ENCODE measurements around the gene ID2. TPM values are rescaled to one million over a fixed set of nuclear protein-coding genes. Genes with fewer than 3 reads are reported as not detected.

ID2 gene
- total RNA-seq, 1 donor from 2014 or later: 378 TPM

DNA sequence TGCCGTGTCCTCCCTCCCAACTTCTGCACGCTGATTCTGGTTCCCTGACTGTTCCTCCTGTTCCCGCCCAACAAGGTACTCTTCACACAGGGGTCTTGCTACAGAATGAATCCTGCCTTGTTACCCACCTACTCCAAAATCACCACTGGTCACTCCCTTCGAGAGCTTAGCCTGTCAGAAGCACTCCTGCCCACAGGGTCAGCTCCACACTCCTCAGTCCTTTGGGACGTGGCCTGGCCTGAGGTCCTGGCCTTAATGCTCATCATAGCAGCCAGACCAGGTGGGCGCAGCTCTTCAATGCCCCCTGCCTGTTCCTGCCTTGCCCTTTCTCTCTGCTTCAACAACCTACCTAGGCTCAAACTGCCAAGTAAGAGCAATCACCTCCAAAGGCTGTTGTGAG is 27.8 kb upstream of the ID2 start:
- H3K4me3 ChIP-seq: no peak overlapping the region
- no peaks in the 10 kb centered on the region for H3K27me3 ChIP-seq
- intact Hi-C loops (cut with DNase I): no loop called here
- DNase-seq (ENCODE audit: extremely low spot score in 2 of 2): no peak
- TF ChIP-seq POLR2AphosphoS5 (IDR thresholded peaks at IDR 0.05; ENCODE audit: insufficient read depth in 1 of 2, low read depth in 1 of 2) (no peak), POLR2A (IDR thresholded peaks at IDR 0.05) (no peak)
- TF ChIP-seq, protein P1, sequence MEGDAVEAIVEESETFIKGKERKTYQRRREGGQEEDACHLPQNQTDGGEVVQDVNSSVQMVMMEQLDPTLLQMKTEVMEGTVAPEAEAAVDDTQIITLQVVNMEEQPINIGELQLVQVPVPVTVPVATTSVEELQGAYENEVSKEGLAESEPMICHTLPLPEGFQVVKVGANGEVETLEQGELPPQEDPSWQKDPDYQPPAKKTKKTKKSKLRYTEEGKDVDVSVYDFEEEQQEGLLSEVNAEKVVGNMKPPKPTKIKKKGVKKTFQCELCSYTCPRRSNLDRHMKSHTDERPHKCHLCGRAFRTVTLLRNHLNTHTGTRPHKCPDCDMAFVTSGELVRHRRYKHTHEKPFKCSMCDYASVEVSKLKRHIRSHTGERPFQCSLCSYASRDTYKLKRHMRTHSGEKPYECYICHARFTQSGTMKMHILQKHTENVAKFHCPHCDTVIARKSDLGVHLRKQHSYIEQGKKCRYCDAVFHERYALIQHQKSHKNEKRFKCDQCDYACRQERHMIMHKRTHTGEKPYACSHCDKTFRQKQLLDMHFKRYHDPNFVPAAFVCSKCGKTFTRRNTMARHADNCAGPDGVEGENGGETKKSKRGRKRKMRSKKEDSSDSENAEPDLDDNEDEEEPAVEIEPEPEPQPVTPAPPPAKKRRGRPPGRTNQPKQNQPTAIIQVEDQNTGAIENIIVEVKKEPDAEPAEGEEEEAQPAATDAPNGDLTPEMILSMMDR (IDR thresholded peaks at IDR 0.05): no peak
- H3K27ac ChIP-seq: no peak overlapping the region
- H3K4me1 ChIP-seq: no peaks in the 10 kb centered on the region
- H3K9me3 ChIP-seq: no peaks in the 10 kb centered on the region
- H3K36me3 ChIP-seq: no peaks in the 10 kb centered on the region

DNA sequence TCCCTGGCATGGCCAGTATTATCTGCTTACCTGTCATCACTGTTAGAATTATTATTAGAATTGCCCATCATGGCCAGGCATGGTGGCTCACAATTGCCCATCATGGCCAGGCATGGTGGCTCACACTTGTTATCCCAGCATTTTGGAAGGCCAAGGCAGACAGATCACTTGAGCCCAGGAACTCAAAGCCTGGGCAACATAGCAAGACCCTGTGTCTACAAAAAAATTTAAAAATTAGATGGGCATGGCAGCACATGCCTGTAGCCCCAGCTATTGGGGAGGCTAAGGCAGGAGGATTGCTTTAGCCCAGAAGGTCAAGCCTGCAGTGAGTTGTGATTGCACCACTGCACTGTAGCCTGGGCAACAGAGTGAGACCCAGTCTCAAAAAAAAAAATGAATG is 27.4 kb upstream of the ID2 start:
- Histone ChIP-seq H3K36me3 (no peaks in the 10 kb centered on the region), H3K4me1 (no peaks in the 10 kb centered on the region), H3K27me3 (no peaks in the 10 kb centered on the region), H3K9me3 (no peaks in the 10 kb centered on the region), H3K4me3 (no peak overlapping the region), H3K27ac (no peak overlapping the region)
- no peak for DNase-seq (ENCODE audit: extremely low spot score in 2 of 2)
- intact Hi-C loops (cut with DNase I): no loop called here
- TF ChIP-seq POLR2AphosphoS5 (IDR thresholded peaks at IDR 0.05; ENCODE audit: insufficient read depth in 1 of 2, low read depth in 1 of 2) (no peak), POLR2A (IDR thresholded peaks at IDR 0.05) (no peak)
- TF ChIP-seq, protein P1 (IDR thresholded peaks at IDR 0.05): no peak

DNA sequence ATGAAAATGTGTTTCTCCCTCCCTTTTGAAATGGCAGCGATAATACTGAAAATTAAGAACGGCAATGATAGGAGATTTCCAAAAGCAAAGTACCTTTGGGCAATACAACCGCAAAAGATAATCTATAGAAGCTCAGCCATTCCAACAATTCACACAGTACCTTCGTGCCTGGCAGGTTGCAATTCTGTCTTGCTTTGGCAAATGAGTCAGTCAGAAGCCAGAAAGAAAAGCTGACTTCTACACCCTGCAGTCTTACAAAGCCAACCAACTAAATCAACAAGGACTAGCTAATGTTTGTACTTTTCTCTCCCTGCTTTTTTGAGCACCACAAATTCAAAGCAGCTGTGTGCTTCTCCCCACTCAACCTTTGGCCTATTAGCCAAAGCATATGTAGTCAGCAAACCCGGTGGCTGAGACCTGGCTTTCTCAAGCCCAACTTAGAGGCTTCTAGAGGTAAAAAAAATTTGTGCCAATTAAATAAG is 25.7 kb upstream of the ID2 start:
- no peak for DNase-seq (ENCODE audit: extremely low spot score in 2 of 2)
- Histone ChIP-seq H3K36me3 (no peaks in the 10 kb centered on the region), H3K27ac (no peak overlapping the region), H3K4me3 (no peak overlapping the region), H3K27me3 (no peaks in the 10 kb centered on the region), H3K9me3 (no peaks in the 10 kb centered on the region), H3K4me1 (peaks cover 3% of the 10 kb centered on the region)
- intact Hi-C loops (cut with DNase I): no loop called here
- no peak for TF ChIP-seq POLR2AphosphoS5 (IDR thresholded peaks at IDR 0.05; ENCODE audit: insufficient read depth in 1 of 2, low read depth in 1 of 2)
- TF ChIP-seq, protein P1 (IDR thresholded peaks at IDR 0.05): no peak
- TF ChIP-seq POLR2A (IDR thresholded peaks at IDR 0.05): no peak

DNA sequence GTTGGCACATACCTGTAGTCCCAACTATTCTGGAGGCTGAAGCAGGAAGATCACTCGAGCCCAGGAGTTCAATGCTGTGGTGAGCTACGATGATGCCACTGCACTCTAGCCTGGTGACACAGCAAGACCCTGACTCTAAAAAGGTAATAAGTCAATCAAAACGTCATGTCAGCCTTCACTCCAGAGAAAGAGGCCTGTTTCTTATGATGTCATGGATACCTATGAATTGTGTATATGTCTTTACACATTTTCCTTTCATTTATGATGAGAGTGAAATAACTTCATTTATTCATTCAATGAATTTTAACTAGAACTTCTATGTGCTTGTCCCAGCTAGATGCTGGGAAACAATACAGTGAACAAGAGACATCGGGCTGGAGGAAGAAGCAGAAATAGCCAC is 25.0 kb upstream of the ID2 start:
- TF ChIP-seq POLR2A (IDR thresholded peaks at IDR 0.05) (no peak), POLR2AphosphoS5 (IDR thresholded peaks at IDR 0.05; ENCODE audit: insufficient read depth in 1 of 2, low read depth in 1 of 2) (no peak)
- TF ChIP-seq, protein P1 (IDR thresholded peaks at IDR 0.05): no peak
- intact Hi-C loops (cut with DNase I): no loop called here
- Histone ChIP-seq H3K9me3 (no peaks in the 10 kb centered on the region), H3K4me3 (no peak overlapping the region), H3K4me1 (peaks cover 9% of the 10 kb centered on the region), H3K36me3 (no peaks in the 10 kb centered on the region), H3K27ac (no peak overlapping the region), H3K27me3 (no peaks in the 10 kb centered on the region)
- DNase-seq (ENCODE audit: extremely low spot score in 2 of 2): no peak

DNA sequence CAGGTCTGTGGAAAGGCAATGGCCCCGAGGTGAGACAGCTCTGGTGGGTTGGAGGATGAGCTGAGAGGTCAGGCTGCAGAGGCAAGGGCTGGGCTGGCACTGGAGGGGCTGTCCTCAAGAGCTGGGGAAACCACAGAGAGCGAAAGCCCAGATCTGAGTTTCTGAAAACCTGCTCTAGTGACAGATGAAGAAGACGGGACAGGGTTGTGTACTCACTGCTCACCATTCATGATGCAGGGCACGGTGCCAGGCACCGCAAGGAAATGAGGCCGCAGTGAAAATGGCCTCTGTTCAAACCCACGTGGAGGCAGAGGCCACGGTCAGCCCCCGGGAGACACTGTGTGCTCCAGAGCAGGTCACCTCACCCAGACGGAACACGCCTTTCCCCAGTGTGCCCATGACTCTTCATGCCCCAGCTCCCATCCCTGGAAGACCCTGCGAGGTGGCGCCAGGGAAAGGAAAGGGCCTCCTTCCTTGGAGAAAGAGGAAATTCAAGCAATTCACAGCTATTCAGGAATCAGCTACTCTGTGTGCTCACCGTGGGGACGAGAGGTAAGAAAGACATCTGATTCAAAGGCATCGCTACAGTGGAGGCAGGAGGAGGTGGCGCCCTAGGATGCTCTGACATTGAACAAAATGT is 24.3 kb upstream of the ID2 start:
- Histone ChIP-seq H3K4me3 (no peak overlapping the region), H3K27me3 (no peaks in the 10 kb centered on the region), H3K9me3 (no peaks in the 10 kb centered on the region), H3K27ac (no peak overlapping the region), H3K4me1 (peaks cover 16% of the 10 kb centered on the region), H3K36me3 (no peaks in the 10 kb centered on the region)
- DNase-seq (ENCODE audit: extremely low spot score in 2 of 2): no peak
- intact Hi-C loops (cut with DNase I): no loop called here
- TF ChIP-seq POLR2AphosphoS5 (IDR thresholded peaks at IDR 0.05; ENCODE audit: insufficient read depth in 1 of 2, low read depth in 1 of 2): no peak
- TF ChIP-seq, protein P1 (IDR thresholded peaks at IDR 0.05): no peak
- TF ChIP-seq POLR2A (IDR thresholded peaks at IDR 0.05): no peak
